A549 (cell line): ENCODE measurements around the gene SEC16A.

Source experiments
- CBX2 ChIP-seq: fragments of 200-600 bp; sonication (generic); IDR thresholded peaks from 2 replicates; pipeline ENCODE4 v1.6.1; 2016; ENCODE audit warnings: low read depth, mild to moderate bottlenecking, borderline replicate concordance
- CEBPB ChIP-seq, 2 experiments: fragments of >200 bp in 1 of 2; sonication (Bioruptor Twin) in 1 of 2; formaldehyde crosslinking in 1 of 2; IDR thresholded peaks; 2 replicates each; pipeline ENCODE4 v1.6.1; 2012 to 2016
- EP300 ChIP-seq, 2 experiments: fragments of >200 bp; sonication (Bioruptor Twin); formaldehyde crosslinking; IDR thresholded peaks; 2 replicates in 1 of 2; 3 replicates in 1 of 2; pipeline ENCODE4 v1.6.1; 2016 to 2017
- MAFK ChIP-seq: fragments of 450-650 bp; IDR thresholded peaks from 2 replicates; pipeline ENCODE4 v1.6.1; 2014; ENCODE audit not compliant: partially characterized antibody
- MYC ChIP-seq: IDR thresholded peaks from 2 replicates; pipeline ENCODE4 v1.6.1; 2012; ENCODE audit warnings: mild to moderate bottlenecking, inconsistent platforms, low read length, improper control_type of control experiment, borderline replicate concordance
- POLR2A ChIP-seq: IDR thresholded peaks from 2 replicates; pipeline ENCODE4 v1.6.1; 2012; ENCODE audit warnings: mild to moderate bottlenecking, low read length
- RAD21 ChIP-seq, 2 experiments: fragments of >200 bp in 1 of 2; sonication (Bioruptor Twin) in 1 of 2; formaldehyde crosslinking in 1 of 2; IDR thresholded peaks in 1 of 2; conservative IDR thresholded peaks in 1 of 2; 2 replicates in 1 of 2; 3 replicates in 1 of 2; pipeline ENCODE4 v1.6.1; 2012 to 2018; ENCODE audit warnings: inconsistent platforms in 1 of 2
- TF ChIP-seq, protein P1 (sequence below): fragments of >200 bp; sonication (Bioruptor Twin); formaldehyde crosslinking; IDR thresholded peaks from 3 replicates; pipeline ENCODE4 v1.5.1; 2016
- TF ChIP-seq, protein P2 (sequence below): fragments of 450-650 bp; IDR thresholded peaks from 2 replicates; pipeline ENCODE4 v1.6.1; 2014; ENCODE audit warnings: antibody characterized with exemption
- TF ChIP-seq, protein P3 (sequence below): IDR thresholded peaks from 2 replicates; pipeline ENCODE4 v1.6.1; 2012
- TF ChIP-seq, protein P4 (sequence below): fragments of 150-350 bp; IDR thresholded peaks from 2 replicates; pipeline ENCODE4 v1.6.1; 2014; ENCODE audit warnings: low read depth, mild to moderate bottlenecking, low read length

DNA sequence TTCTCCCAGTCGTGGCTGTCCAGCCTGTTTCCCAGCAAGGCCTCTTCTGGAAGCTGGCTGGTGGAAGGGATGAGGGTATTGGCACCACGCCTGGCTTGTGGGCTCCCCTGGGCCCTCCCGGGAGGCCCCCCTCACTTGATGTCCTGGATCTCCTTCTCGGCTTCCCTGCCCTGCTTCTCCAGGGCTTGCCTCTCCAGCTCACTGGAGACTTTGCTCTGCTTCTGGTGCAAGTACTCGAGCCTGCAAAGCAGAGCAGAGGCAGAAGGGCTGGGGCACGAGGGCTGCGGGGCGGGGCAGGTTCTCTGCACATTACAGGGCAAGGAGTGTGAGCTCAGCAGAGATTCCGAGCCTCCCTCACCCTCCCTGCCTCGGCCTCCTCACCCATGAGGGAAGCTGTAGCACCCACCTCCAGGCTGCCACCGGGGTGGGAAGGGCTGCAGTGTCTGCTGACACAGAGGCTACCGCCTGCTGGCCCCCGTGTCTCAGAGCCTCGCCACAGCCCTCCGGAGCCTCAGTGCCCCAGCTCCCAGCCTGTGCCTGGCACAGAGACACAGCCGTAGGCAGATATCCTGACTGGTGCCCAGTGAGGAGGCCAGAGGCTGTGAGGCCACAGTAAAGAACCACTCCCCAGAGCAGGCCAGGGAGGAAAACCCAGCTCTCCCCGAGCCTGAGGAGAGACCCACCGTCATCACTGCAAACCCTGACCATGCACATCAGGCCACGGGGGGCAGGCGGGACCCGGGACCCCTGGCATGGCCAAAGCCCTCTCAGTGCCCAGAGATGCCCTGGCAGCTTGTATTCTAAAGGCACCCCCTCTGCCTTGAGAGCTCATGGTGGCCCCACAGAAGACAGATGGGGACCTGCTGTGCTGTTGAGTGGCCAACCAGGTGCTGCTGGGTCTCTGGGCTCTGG, 90.0 kb downstream of the SEC16A start:
- TF ChIP-seq, protein P1, sequence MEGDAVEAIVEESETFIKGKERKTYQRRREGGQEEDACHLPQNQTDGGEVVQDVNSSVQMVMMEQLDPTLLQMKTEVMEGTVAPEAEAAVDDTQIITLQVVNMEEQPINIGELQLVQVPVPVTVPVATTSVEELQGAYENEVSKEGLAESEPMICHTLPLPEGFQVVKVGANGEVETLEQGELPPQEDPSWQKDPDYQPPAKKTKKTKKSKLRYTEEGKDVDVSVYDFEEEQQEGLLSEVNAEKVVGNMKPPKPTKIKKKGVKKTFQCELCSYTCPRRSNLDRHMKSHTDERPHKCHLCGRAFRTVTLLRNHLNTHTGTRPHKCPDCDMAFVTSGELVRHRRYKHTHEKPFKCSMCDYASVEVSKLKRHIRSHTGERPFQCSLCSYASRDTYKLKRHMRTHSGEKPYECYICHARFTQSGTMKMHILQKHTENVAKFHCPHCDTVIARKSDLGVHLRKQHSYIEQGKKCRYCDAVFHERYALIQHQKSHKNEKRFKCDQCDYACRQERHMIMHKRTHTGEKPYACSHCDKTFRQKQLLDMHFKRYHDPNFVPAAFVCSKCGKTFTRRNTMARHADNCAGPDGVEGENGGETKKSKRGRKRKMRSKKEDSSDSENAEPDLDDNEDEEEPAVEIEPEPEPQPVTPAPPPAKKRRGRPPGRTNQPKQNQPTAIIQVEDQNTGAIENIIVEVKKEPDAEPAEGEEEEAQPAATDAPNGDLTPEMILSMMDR: no peak
- TF ChIP-seq EP300 (IDR thresholded peaks at IDR 0.05) (no peak), POLR2A (no peak), CEBPB (IDR thresholded peaks at IDR 0.05) (no peak), CBX2 (no peak), MYC (no peak), RAD21 (conservative IDR thresholded peaks at IDR 0.05 in 1 of 2, IDR thresholded peaks at IDR 0.05 in 1 of 2) (no peak), MAFK (no peak)
- TF ChIP-seq, protein P2, sequence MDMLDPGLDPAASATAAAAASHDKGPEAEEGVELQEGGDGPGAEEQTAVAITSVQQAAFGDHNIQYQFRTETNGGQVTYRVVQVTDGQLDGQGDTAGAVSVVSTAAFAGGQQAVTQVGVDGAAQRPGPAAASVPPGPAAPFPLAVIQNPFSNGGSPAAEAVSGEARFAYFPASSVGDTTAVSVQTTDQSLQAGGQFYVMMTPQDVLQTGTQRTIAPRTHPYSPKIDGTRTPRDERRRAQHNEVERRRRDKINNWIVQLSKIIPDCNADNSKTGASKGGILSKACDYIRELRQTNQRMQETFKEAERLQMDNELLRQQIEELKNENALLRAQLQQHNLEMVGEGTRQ: no peak
- TF ChIP-seq, protein P3, sequence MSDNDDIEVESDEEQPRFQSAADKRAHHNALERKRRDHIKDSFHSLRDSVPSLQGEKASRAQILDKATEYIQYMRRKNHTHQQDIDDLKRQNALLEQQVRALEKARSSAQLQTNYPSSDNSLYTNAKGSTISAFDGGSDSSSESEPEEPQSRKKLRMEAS: no peak
- TF ChIP-seq, protein P4, sequence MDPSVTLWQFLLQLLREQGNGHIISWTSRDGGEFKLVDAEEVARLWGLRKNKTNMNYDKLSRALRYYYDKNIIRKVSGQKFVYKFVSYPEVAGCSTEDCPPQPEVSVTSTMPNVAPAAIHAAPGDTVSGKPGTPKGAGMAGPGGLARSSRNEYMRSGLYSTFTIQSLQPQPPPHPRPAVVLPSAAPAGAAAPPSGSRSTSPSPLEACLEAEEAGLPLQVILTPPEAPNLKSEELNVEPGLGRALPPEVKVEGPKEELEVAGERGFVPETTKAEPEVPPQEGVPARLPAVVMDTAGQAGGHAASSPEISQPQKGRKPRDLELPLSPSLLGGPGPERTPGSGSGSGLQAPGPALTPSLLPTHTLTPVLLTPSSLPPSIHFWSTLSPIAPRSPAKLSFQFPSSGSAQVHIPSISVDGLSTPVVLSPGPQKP: no peak
